Left kidney (tissue), 8 donors: ENCODE measurements around the gene PDCD10. TPM values are rescaled to one million over a fixed set of nuclear protein-coding genes. Genes with fewer than 3 reads are reported as not detected.

Experiments
- DNase-seq: peaks from one replicate; pipeline ENCODE4 v3.0.0-alpha.2; 2013
- long read RNA-seq, 8 donors: transcript quantifications; one replicate each; lab custom pipeline, GENCODE V29; 2026
- polyA plus RNA-seq: library from polyadenylated mRNA; unstranded; fragments of 120-200 nt; gene quantifications from one replicate; pipeline ENCODE4 v1.2.1, GENCODE V29; 2013; ENCODE audit not compliant: insufficient read length

The PDCD10 gene
- polyA plus RNA-seq = 71.5 TPM
- long read RNA-seq, donor 1, transcript PDCD10-208 (9 exons, 1,360 nt) = minor isoform, 10 of 35 reads
- long read RNA-seq, donor 1, transcript PDCD10-218 (8 exons, 1,276 nt) = major isoform, 22 of 35 reads
- long read RNA-seq, donor 1, partial matches to known transcripts = 0 of 35 reads
- long read RNA-seq, donor 1, other reads (novel, unspliced or antisense) = 0 of 35 reads
- long read RNA-seq, donor 2, transcript PDCD10-218 (8 exons, 1,276 nt) = major isoform, 14 of 32 reads
- long read RNA-seq, donor 2, transcript PDCD10-208 (9 exons, 1,360 nt) = minor isoform, 6 of 32 reads
- long read RNA-seq, donor 2, partial matches to known transcripts = 8 of 32 reads
- long read RNA-seq, donor 2, other reads (novel, unspliced or antisense) = 0 of 32 reads
- long read RNA-seq, donor 3, transcript PDCD10-218 (8 exons, 1,276 nt) = major isoform, 13 of 30 reads
- long read RNA-seq, donor 3, transcript PDCD10-208 (9 exons, 1,360 nt) = minor isoform, 5 of 30 reads
- long read RNA-seq, donor 3, partial matches to known transcripts = 8 of 30 reads
- long read RNA-seq, donor 3, other reads (novel, unspliced or antisense) = 0 of 30 reads
- long read RNA-seq, donor 4, partial matches to known transcripts = 0 of 3 reads
- long read RNA-seq, donor 4, other reads (novel, unspliced or antisense) = 0 of 3 reads
- long read RNA-seq, donor 5, transcript PDCD10-218 (8 exons, 1,276 nt) = major isoform, 66 of 99 reads
- long read RNA-seq, donor 5, transcript PDCD10-208 (9 exons, 1,360 nt) = minor isoform, 14 of 99 reads
- long read RNA-seq, donor 5, partial matches to known transcripts = 15 of 99 reads
- long read RNA-seq, donor 5, other reads (novel, unspliced or antisense) = 0 of 99 reads
- long read RNA-seq, donor 6, transcript PDCD10-218 (8 exons, 1,276 nt) = major isoform, 13 of 21 reads
- long read RNA-seq, donor 6, transcript PDCD10-208 (9 exons, 1,360 nt) = minor isoform, 6 of 21 reads
- long read RNA-seq, donor 6, partial matches to known transcripts = 0 of 21 reads
- long read RNA-seq, donor 6, other reads (novel, unspliced or antisense) = 0 of 21 reads
- long read RNA-seq, donor 7, transcript PDCD10-208 (9 exons, 1,360 nt) = minor isoform, 7 of 59 reads
- long read RNA-seq, donor 7, transcript PDCD10-218 (8 exons, 1,276 nt) = major isoform, 31 of 59 reads
- long read RNA-seq, donor 7, partial matches to known transcripts = 17 of 59 reads
- long read RNA-seq, donor 7, other reads (novel, unspliced or antisense) = 0 of 59 reads
- long read RNA-seq, donor 8, transcript PDCD10-218 (8 exons, 1,276 nt) = major isoform, 13 of 17 reads
- long read RNA-seq, donor 8, partial matches to known transcripts = 0 of 17 reads
- long read RNA-seq, donor 8, other reads (novel, unspliced or antisense) = 0 of 17 reads

- peak; percentile 98 for DNase-seq
Observed at GRCh38 chr3:167734498-167735232, at the start of gene PDCD10. Gene PDCD10 (minus strand): TSS chr3:167734892. CDS start chr3:167720157, 14,735 bp downstream.

- DNase-seq = no peak
Observed at GRCh38 chr3:167783781-167784180, 49.1 kb upstream of the PDCD10 start.

GRCh38 chr3:167780214-167780883 lies 45.7 kb upstream of the PDCD10 start:
- no peak for DNase-seq

GRCh38 chr3:167777356-167777755 lies 42.7 kb upstream of the PDCD10 start:
- no peak for DNase-seq

GRCh38 chr3:167776066-167776685 lies 41.5 kb upstream of the PDCD10 start:
- DNase-seq = no peak

GRCh38 chr3:167773584-167773983 lies 38.9 kb upstream of the PDCD10 start:
- DNase-seq = no peak

GRCh38 chr3:167772992-167773391 lies 38.3 kb upstream of the PDCD10 start:
- DNase-seq = no peak

GRCh38 chr3:167762296-167762695 lies 27.6 kb upstream of the PDCD10 start:
- DNase-seq = no peak

GRCh38 chr3:167761302-167761701 lies 26.6 kb upstream of the PDCD10 start:
- no peak for DNase-seq

GRCh38 chr3:167754049-167754448 lies 19.4 kb upstream of the PDCD10 start:
- DNase-seq = no peak

GRCh38 chr3:167750272-167750971 lies 15.7 kb upstream of the PDCD10 start:
- no peak for DNase-seq

- DNase-seq = no peak
Observed at GRCh38 chr3:167749728-167750127, 15.0 kb upstream of the PDCD10 start.

- no peak for DNase-seq
Observed at GRCh38 chr3:167749209-167749608, 14.5 kb upstream of the PDCD10 start.

GRCh38 chr3:167743799-167744198 lies 9.1 kb upstream of the PDCD10 start:
- no peak for DNase-seq

- no peak for DNase-seq
Observed at GRCh38 chr3:167742338-167742737, 7.6 kb upstream of the PDCD10 start.

GRCh38 chr3:167740961-167741587 lies 6.4 kb upstream of the PDCD10 start:
- peak; percentile 10 for DNase-seq

- DNase-seq = no peak
Observed at GRCh38 chr3:167739190-167739810, 4.6 kb upstream of the PDCD10 start.

GRCh38 chr3:167738037-167738436 lies 3.3 kb upstream of the PDCD10 start:
- no peak for DNase-seq
